Prostate gland (tissue), 2 donors: ENCODE results near the gene ATP10B. TPM values are rescaled to one million over a fixed set of nuclear protein-coding genes. Genes with fewer than 3 reads are reported as not detected.

ENCODE experiments used
- DNase-seq: peaks from one replicate; pipeline ENCODE4 v3.0.0-alpha.2; 2019; ENCODE audit warnings: low spot score
- H3K27ac ChIP-seq, 2 donors: fragments of 200-600 bp; sonication (generic); 2 replicates each; pipeline ENCODE4 v1.5.1; 2017 to 2019
- H3K27me3 ChIP-seq: fragments of 200-600 bp; sonication (generic); replicated peaks from 2 replicates; pipeline ENCODE4 v1.5.1; 2019; ENCODE audit not compliant: insufficient read depth
- H3K36me3 ChIP-seq, 2 donors: fragments of 200-600 bp; sonication (generic); 1 replicate in 1 of 2; 2 replicates in 1 of 2; pipeline versions ENCODE4 v1.5.1 to v1.8.1; 2017 to 2019
- H3K4me1 ChIP-seq: fragments of 200-600 bp; sonication (generic); replicated peaks from 2 replicates; pipeline ENCODE4 v1.5.1; 2019
- H3K4me3 ChIP-seq, 2 donors: fragments of 200-600 bp; sonication (generic); 2 replicates each; pipeline ENCODE4 v1.5.1; 2017 to 2019
- H3K9me3 ChIP-seq: fragments of 200-600 bp; sonication (generic); 2 replicates; pipeline ENCODE4 v1.5.1; 2017
- POLR2A ChIP-seq: fragments of 450-650 bp; IDR thresholded peaks from one replicate; pipeline ENCODE4 v1.6.1; 2016; ENCODE audit warnings: antibody characterized with exemption, mild to moderate bottlenecking
- POLR2AphosphoS5 ChIP-seq: sonication (generic); formaldehyde crosslinking; IDR thresholded peaks from one replicate; pipeline ENCODE4 v1.6.1; 2017; ENCODE audit warnings: antibody characterized with exemption
- WGBS: methylation state at CpG from one replicate; pipeline ENCODE4 v1.1.5; 2018; 5-methylcytosine and 5-hydroxymethylcytosine counted together
- intact Hi-C: fragments of 100-400 bp; cut with DNase I; formaldehyde crosslinking; loops from one replicate; pipeline ENCODE4 v1.14.2; 2022
- total RNA-seq, 2 donors: library from RNA; depleted of rRNA; stranded (reverse); fragments of >200 nt; gene quantifications; one replicate each; pipeline ENCODE4 v1.1.0, GENCODE V29; 2016
- TF ChIP-seq, protein P1 (sequence below), 4 experiments: fragments of 200-600 bp in 2 of 4; fragments of 450-650 bp in 2 of 4; sonication (generic) in 2 of 4; IDR thresholded peaks; 1 replicate in 3 of 4; 2 replicates in 1 of 4; pipeline ENCODE4 v1.5.1; 2016 to 2019; ENCODE audit warnings: antibody characterized with exemption in 4 of 4, mild to moderate bottlenecking in 2 of 4, moderate library complexity in 2 of 4

ATP10B gene
- total RNA-seq, 2 donors from 2014 or later = 0.74 TPM; not detected in 1

DNA sequence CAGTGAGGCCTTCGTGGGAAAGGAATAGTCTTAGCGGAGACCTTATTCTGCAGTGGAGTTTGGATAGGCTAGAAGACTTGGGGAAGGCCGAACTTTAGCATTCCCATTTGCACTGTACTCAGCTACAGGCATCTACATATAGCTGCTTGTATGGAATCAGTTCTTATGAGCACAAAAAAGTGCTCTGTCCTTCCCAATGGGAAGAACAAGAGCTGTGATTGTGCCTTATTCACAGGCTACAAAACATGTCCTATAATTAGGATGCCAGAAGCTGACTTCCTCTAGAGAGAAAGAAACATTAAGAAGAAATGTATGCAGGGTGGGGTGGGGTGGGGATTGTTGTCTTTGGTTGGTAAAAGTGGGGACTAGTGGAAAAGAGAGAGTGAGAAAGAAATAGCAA is 154.7 kb downstream of the ATP10B start:
- Histone ChIP-seq H3K27me3 (no peaks in the 10 kb centered on the region), H3K36me3 (no peaks in the 10 kb centered on the region), H3K4me1 (no peaks in the 10 kb centered on the region), H3K9me3 (no peaks in the 10 kb centered on the region), H3K27ac (no peak overlapping the region), H3K4me3 (no peak overlapping the region)
- 79% methylated on average over 3 of the region's 3 CpGs for WGBS
- TF ChIP-seq POLR2A (no peak), POLR2AphosphoS5 (no peak)
- TF ChIP-seq, protein P1, sequence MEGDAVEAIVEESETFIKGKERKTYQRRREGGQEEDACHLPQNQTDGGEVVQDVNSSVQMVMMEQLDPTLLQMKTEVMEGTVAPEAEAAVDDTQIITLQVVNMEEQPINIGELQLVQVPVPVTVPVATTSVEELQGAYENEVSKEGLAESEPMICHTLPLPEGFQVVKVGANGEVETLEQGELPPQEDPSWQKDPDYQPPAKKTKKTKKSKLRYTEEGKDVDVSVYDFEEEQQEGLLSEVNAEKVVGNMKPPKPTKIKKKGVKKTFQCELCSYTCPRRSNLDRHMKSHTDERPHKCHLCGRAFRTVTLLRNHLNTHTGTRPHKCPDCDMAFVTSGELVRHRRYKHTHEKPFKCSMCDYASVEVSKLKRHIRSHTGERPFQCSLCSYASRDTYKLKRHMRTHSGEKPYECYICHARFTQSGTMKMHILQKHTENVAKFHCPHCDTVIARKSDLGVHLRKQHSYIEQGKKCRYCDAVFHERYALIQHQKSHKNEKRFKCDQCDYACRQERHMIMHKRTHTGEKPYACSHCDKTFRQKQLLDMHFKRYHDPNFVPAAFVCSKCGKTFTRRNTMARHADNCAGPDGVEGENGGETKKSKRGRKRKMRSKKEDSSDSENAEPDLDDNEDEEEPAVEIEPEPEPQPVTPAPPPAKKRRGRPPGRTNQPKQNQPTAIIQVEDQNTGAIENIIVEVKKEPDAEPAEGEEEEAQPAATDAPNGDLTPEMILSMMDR (IDR thresholded peaks at IDR 0.05) = no peak
- intact Hi-C loops = no loop called here
- no peak for DNase-seq

DNA sequence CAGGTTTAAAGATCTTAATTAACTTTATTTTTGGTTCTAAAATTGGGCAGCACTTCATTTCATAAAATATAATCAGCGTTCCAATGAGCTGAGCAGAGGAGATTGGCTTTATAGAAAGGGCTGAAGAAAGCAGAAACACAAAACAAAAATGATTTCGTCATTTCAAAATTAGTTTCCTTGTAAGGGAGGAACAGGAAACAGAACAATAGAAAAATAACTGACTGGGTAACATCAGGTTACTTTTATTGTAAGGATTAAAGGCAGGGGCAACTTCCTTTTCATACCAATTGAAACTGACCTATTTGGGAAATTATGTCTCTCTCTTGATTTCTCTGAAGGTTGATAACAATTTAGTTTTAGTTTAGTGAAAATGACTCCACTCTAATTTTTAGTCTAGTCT is 157.1 kb downstream of the ATP10B start:
- intact Hi-C loops = no loop called here
- H3K9me3 ChIP-seq = no peaks in the 10 kb centered on the region
- 85% methylated on average over 2 of the region's 2 CpGs for WGBS
- no peak overlapping the region for H3K4me3 ChIP-seq
- no peaks in the 10 kb centered on the region for H3K4me1 ChIP-seq
- DNase-seq = no peak
- no peaks in the 10 kb centered on the region for H3K27me3 ChIP-seq
- no peak overlapping the region for H3K27ac ChIP-seq
- TF ChIP-seq, protein P1 (IDR thresholded peaks at IDR 0.05) = no peak
- no peak for TF ChIP-seq POLR2A
- no peak for TF ChIP-seq POLR2AphosphoS5
- no peaks in the 10 kb centered on the region for H3K36me3 ChIP-seq

DNA sequence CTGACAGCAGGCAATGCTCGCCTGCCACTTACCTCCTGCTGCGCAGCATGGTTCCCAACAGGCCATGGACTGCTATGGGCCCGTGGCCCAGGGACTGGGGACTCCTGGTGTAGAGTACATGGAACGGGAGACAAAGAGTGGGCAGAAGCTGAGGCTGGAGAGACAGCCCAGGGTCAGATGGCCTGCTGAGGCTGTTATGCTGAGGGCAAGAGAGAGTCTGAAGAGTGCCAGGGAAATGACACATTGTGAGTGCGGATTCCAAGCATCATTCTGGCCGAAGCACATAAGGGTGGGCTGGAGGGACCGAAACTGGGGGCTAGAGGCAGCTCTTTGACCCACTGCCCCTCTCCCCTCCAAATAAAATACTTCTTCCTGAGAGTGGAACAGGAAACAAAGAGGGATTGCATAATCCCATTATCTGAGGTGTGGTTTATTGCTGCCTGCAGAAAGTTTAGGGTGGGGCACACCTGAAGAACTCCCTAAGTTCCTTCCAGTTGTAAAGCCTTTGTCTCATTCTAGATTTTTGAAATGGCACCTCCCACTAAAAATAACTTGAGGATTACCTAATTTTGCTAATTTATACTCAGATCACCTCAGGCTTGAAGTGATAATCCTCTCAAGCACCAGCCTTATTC is 158.1 kb downstream of the ATP10B start:
- WGBS = 68% methylated on average over 7 of the region's 7 CpGs
- H3K4me1 ChIP-seq = no peaks in the 10 kb centered on the region
- TF ChIP-seq, protein P1 (IDR thresholded peaks at IDR 0.05) = no peak
- TF ChIP-seq POLR2AphosphoS5 (no peak), POLR2A (no peak)
- no peaks in the 10 kb centered on the region for H3K9me3 ChIP-seq
- no peak for DNase-seq
- H3K27me3 ChIP-seq = no peaks in the 10 kb centered on the region
- no peak overlapping the region for H3K4me3 ChIP-seq
- intact Hi-C loops = no loop called here
- H3K27ac ChIP-seq = no peak overlapping the region
- H3K36me3 ChIP-seq = no peaks in the 10 kb centered on the region

DNA sequence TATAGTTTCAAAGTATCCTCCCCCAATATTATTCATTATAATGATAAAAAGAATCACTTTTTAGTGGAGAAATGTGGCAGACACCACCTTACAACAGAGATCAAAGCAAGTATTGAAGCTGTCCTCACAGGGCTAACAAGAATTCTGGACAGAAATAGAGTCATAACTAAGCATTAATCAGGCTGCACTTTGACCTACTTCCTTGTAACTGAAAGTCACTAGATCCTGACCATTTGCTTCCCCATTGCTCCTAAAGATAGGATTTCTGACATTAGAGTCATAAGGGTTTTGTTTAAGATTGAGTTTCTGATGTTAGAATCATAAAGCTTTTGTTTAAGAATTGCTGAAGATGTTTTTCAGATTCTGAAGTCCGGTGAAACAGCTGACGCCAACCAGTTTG is 159.7 kb downstream of the ATP10B start:
- TF ChIP-seq POLR2A (no peak), POLR2AphosphoS5 (no peak)
- TF ChIP-seq, protein P1 (IDR thresholded peaks at IDR 0.05) = no peak
- no peak overlapping the region for H3K4me3 ChIP-seq
- no peaks in the 10 kb centered on the region for H3K4me1 ChIP-seq
- H3K27me3 ChIP-seq = no peaks in the 10 kb centered on the region
- H3K36me3 ChIP-seq = no peaks in the 10 kb centered on the region
- DNase-seq = no peak
- no peaks in the 10 kb centered on the region for H3K9me3 ChIP-seq
- 81% methylated on average over 2 of the region's 2 CpGs for WGBS
- no peak overlapping the region for H3K27ac ChIP-seq
- intact Hi-C loops = no loop called here

DNA sequence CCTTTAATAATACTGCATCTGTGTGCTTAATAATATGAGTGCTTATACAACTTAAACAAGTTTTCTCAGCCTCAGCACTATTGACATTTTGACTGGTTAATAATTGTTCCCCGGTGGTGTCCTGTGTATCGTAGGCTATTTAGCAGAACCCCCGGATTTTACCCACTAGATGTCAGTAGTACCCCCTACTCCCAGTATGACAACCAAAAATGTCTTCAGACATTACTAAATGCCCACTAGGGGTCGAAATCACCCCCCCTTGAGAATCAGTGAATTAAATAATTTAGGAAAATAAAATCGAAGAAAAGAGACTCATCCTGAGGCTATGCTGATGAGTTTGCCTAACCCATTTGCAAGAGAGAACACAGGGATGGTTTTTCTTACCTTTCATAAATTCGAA is 166.3 kb downstream of the ATP10B start:
- intact Hi-C loops = no loop called here
- H3K9me3 ChIP-seq = no peaks in the 10 kb centered on the region
- no peaks in the 10 kb centered on the region for H3K27me3 ChIP-seq
- TF ChIP-seq POLR2A (no peak), POLR2AphosphoS5 (no peak)
- TF ChIP-seq, protein P1 (IDR thresholded peaks at IDR 0.05) = no peak
- no peak overlapping the region for H3K27ac ChIP-seq
- whole genome bisulfite sequencing = 38% methylated on average over 6 of the region's 6 CpGs
- no peaks in the 10 kb centered on the region for H3K36me3 ChIP-seq
- no peak overlapping the region for H3K4me3 ChIP-seq
- no peak for DNase-seq
- H3K4me1 ChIP-seq = no peaks in the 10 kb centered on the region
